GM12878 (cell line): Measurements from ENCODE around the gene HOXD3. TPM values are rescaled to one million over a fixed set of nuclear protein-coding genes. Genes with fewer than 3 reads are reported as not detected.

ENCODE experiments used
- ATAC-seq: fragments of 200-7000 bp; cut with Tn5 transposase; 3 replicates; pipeline ENCODE4 v1.9.1; 2020; ENCODE audit warnings: mild to moderate bottlenecking, moderate library complexity
- BruUV-seq: library from RNA; stranded (reverse); fragments of 400-500 nt; replicated peaks from 2 replicates; lab custom pipeline; 2021; lab: Mats Ljungman, UMichigan
- CTCF ChIA-PET: fragments of 300-600 bp; sonication (Branson Sonifier 250); formaldehyde crosslinking; extraction: SDS; loops from one replicate; lab custom pipeline; 2021; ENCODE audit warnings: inconsistent platforms; lab: Yijun Ruan, JAX
- POLR2A ChIA-PET: fragments of 350-600 bp; formaldehyde crosslinking; extraction: SDS; loops from one replicate; lab custom pipeline; 2021; ENCODE audit warnings: inconsistent platforms; lab: Charles Lee
- RAD21 ChIA-PET: fragments of 300-600 bp; sonication (Branson Sonifier 250); formaldehyde crosslinking; loops from one replicate; lab custom pipeline; 2023; ENCODE audit warnings: antibody characterized with exemption; ENCODE audit not compliant: unreplicated experiment; lab: Charles Lee
- SMC1A ChIA-PET: fragments of 300-600 bp; sonication (Branson Sonifier 250); formaldehyde crosslinking; loops from one replicate; lab custom pipeline; 2023; ENCODE audit not compliant: unreplicated experiment, uncharacterized antibody; lab: Charles Lee
- DNase-seq: peaks from one replicate; pipeline ENCODE4 v3.0.0-alpha.2; 2011; ENCODE audit warnings: low read depth, low spot score
- FAIRE-seq: peaks from 3 replicates; lab custom pipeline; 2011; peaks lifted over from hg19 to GRCh38; lab: Jason Lieb, UNC
- H2AFZ ChIP-seq: 2 replicates; pipeline ENCODE4 v1.6.0; 2011; ENCODE audit warnings: low read depth, low read length, control low read depth; ENCODE audit not compliant: control insufficient read depth
- H3K27ac ChIP-seq: 2 replicates; pipeline ENCODE4 v1.5.1; 2011; ENCODE audit warnings: control low read depth; ENCODE audit not compliant: control insufficient read depth, insufficient read depth
- H3K27me3 ChIP-seq, 2 experiments: replicated peaks in 1 of 2; 2 replicates each; pipeline versions ENCODE4 v1.6.0 to v1.6.1; 2011; ENCODE audit warnings: low read length in 1 of 2; ENCODE audit not compliant: control insufficient read depth in 2 of 2, insufficient read depth in 2 of 2
- H3K36me3 ChIP-seq, 2 experiments: 2 replicates each; pipeline ENCODE4 v1.5.1; 2011; ENCODE audit warnings: low read length in 1 of 2; ENCODE audit not compliant: control insufficient read depth in 2 of 2, insufficient read depth in 2 of 2
- H3K4me1 ChIP-seq: 2 replicates; pipeline ENCODE4 v1.6.1; 2011; ENCODE audit warnings: mild to moderate bottlenecking, low read length, moderate library complexity, mixed read lengths; ENCODE audit not compliant: control insufficient read depth, insufficient read depth
- H3K4me2 ChIP-seq: 2 replicates; pipeline ENCODE4 v1.6.0; 2011; ENCODE audit warnings: control low read depth; ENCODE audit not compliant: control insufficient read depth, insufficient read depth
- H3K4me3 ChIP-seq: fragments of 200-600 bp; sonication (generic); 2 replicates; pipeline ENCODE4 v1.5.1; 2016
- H3K79me2 ChIP-seq: 2 replicates; pipeline ENCODE4 v1.6.0; 2011; ENCODE audit warnings: low read length; ENCODE audit not compliant: control insufficient read depth, insufficient read depth
- H3K9ac ChIP-seq: 2 replicates; pipeline ENCODE4 v1.8.0; 2011; ENCODE audit warnings: low read length, control low read depth, mixed read lengths; ENCODE audit not compliant: control insufficient read depth, insufficient read depth
- H3K9me3 ChIP-seq: replicated peaks from 3 replicates; pipeline ENCODE4 v1.5.1; 2011; ENCODE audit warnings: mild to moderate bottlenecking, low read length; ENCODE audit not compliant: control insufficient read depth, insufficient read depth
- H4K20me1 ChIP-seq: 2 replicates; pipeline ENCODE4 v1.6.0; 2011; ENCODE audit not compliant: control insufficient read depth, insufficient read depth
- CBFB ChIP-seq: IDR thresholded peaks from 2 replicates; pipeline ENCODE4 v1.6.1; 2016; ENCODE audit warnings: antibody characterized with exemption, low read depth
- CHD4 ChIP-seq: fragments of 200-600 bp; sonication (generic); IDR thresholded peaks from 2 replicates; pipeline ENCODE4 v1.6.1; 2016; ENCODE audit warnings: mild to moderate bottlenecking
- HDAC2 ChIP-seq: fragments of 200-600 bp; sonication (generic); IDR thresholded peaks from 2 replicates; pipeline ENCODE4 v1.6.1; 2017
- IKZF1 ChIP-seq: fragments of 450-650 bp; conservative IDR thresholded peaks from 2 replicates; pipeline ENCODE4 v1.6.1; 2017; ENCODE audit warnings: antibody characterized with exemption, mild to moderate bottlenecking
- JUNB ChIP-seq: IDR thresholded peaks from 2 replicates; pipeline ENCODE4 v1.6.1; 2016; ENCODE audit warnings: antibody characterized with exemption, mild to moderate bottlenecking
- SMC3 ChIP-seq: IDR thresholded peaks from 2 replicates; pipeline ENCODE4 v1.6.1; 2011; ENCODE audit warnings: low read length, improper control_type of control experiment, borderline replicate concordance
- SP1 ChIP-seq: IDR thresholded peaks from one replicate; pipeline ENCODE4 v1.6.1; 2011; ENCODE audit warnings: low read depth, low read length
- ZNF274 ChIP-seq: IDR thresholded peaks from one replicate; pipeline ENCODE4 v1.8.0; 2011; ENCODE audit not compliant: insufficient read length, insufficient read depth
- WGBS: methylation state at CpG from one replicate; pipeline ENCODE4 v1.1.6; 2016; ENCODE audit warnings: low lambda C conversion rate; ENCODE audit not compliant: insufficient replicate concordance, insufficient coverage; ENCODE audit errors: missing lambda C conversion rate; 5-methylcytosine and 5-hydroxymethylcytosine counted together
- in situ Hi-C: fragments of 300-500 bp; cut with MboI; formaldehyde crosslinking; loops from 9 replicates; pipeline ENCODE4 v1.14.3; 2018; ENCODE audit warnings: mixed read lengths
- intact Hi-C: fragments of 100-400 bp; cut with micrococcal nuclease; formaldehyde crosslinking; loops from one replicate; pipeline ENCODE4 v1.14.2; 2022; ENCODE audit not compliant: unreplicated experiment
- polyA plus RNA-seq, 11 experiments: library from polyadenylated mRNA; depleted of rRNA in 4 of 11; unstranded in 6 of 11; stranded (reverse) in 5 of 11; fragments of >200 nt; fragmentation: Nextera tagmentation in 4 of 11; fragmentation: Illumina TruSeq in 1 of 11; extraction: Ambion mirVana in 4 of 11; extraction: Trizol in 1 of 11; gene quantifications; 1 replicate in 1 of 11; 2 replicates in 10 of 11; pipeline versions ENCODE4 v1.2.1 to v1.2.3, GENCODE V29; 2011 to 2016; ENCODE audit warnings: inconsistent platforms in 2 of 11, missing spikeins in 2 of 11, low read depth in 1 of 11
- total RNA-seq, 4 experiments: library from RNA; depleted of rRNA in 3 of 4; stranded (reverse); fragments of >200 nt in 3 of 4; fragmentation: Illumina TruSeq in 1 of 4; extraction: Trizol in 1 of 4; gene quantifications; 2 replicates each; pipeline versions ENCODE4 v1.2.1 to v1.2.3, GENCODE V29; 2013 to 2021
- TF ChIP-seq, protein P1 (sequence below): fragments of 450-650 bp; IDR thresholded peaks from 2 replicates; pipeline ENCODE4 v1.6.1; 2017; ENCODE audit warnings: mild to moderate bottlenecking
- TF ChIP-seq, protein P2 (sequence below): IDR thresholded peaks from 2 replicates; pipeline ENCODE4 v1.6.1; 2012; ENCODE audit warnings: improper control_type of control experiment, low read depth, low read length; ENCODE audit not compliant: insufficient replicate concordance
- TF ChIP-seq, protein P3 (sequence below): fragments of 450-650 bp; conservative IDR thresholded peaks from 2 replicates; pipeline ENCODE4 v1.6.1; 2017; ENCODE audit warnings: mild to moderate bottlenecking, moderate library complexity
- TF ChIP-seq, protein P4 (sequence below): IDR thresholded peaks from 2 replicates; pipeline ENCODE4 v1.6.1; 2012; ENCODE audit warnings: low read depth, low read length, improper control_type of control experiment

The HOXD3 gene
- total and polyA plus RNA-seq, 10 of the 15 experiments (the other 5 are each of a cell fraction or from before 2014, with no cell fraction given), result not detected

DNA sequence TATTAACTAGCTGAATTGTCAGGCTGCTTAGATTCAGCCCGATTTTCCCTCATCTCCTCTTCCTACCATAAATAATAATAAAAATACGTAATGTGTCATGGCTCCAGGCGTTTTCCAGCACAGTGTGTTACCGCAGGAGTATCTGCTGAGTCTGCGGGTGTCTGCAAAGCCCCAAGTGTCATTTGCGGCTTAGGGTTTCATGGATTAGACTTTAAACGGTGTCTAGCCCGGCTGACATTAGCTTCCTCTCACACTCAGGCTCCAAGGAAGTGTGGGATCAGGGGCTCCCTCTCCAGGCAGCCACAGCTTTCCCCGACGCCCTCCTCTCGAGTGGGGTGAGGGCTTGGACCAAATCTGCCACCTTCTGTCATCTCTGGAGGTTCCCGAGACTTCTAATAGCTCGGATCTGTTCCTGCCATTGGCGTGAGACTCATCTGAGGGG, 17.3 kb downstream of the HOXD3 start (continued):
- TF ChIP-seq CBFB, result no peak
- TF ChIP-seq CHD4, result no peak
- TF ChIP-seq ZNF274, result no peak
- no peak for TF ChIP-seq IKZF1
- no peak for TF ChIP-seq SMC3

DNA sequence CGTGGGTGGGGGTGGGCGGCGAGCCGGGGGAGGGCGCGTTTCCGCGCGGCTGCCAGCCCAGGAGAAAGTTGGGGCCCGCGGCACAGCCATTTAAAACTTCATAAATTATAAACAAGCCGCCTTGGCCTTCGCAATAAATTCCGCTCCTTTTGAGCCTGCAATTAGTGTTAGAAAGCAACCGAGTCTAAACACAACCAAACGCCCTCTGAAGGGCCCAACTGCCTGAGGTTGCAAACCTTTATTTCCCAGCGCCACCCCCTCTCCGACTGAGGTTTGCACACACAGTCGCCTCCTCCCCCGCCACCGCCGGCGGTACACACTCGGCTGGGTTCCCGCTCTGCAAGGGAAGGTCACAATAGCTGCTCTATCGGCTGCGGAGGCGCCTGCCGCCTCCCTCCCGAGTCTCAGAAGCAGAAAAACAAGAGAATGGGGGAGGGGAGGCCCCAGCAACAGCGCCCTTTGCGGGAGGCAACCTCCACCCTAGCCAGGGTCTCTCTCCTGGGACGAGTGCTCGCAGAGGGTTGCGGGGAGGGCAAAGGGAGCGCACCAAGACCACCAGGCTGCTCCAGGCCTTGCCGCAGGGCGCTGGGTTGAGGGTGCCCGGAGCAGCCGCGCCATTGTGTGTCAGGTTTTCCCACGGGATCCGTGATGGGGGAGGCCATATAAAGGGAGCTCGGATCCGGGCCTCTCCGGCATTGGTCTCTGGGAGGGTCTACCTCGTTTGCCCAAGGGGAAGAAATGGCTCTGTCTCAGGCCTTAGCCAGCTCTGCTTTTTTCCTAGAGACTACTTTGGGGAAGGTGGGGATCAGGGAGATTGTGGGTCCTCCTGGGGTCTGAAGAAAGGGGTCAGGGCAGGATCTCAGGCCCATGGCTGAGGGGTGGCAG, 18.0 kb downstream of the HOXD3 start:
- H3K27ac ChIP-seq, result no peak overlapping the region

More for the DNA sequence above, 18.0 kb downstream of the HOXD3 start:
- no peaks in the 10 kb centered on the region for H4K20me1 ChIP-seq
- H3K9ac ChIP-seq, result no peak overlapping the region
- H3K36me3 ChIP-seq, result no peaks in the 10 kb centered on the region
- 19% methylated on average over 47 of the region's 47 CpGs for WGBS
- POLR2A ChIA-PET, result no interaction called here
- H3K4me1 ChIP-seq, result no peaks in the 10 kb centered on the region
- H2AFZ ChIP-seq, result no peak overlapping the region
- no peak overlapping the region for H3K4me3 ChIP-seq
- SMC1A ChIA-PET, result interaction anchor here (1.1 kb wide), 1 partner anchor 15 kb away, joined by 5 read pairs; no protein-coding TSS in a partner anchor
- intact Hi-C loops (no loop called here), in situ Hi-C loops (no loop called here)
- peaks cover 10 to 40% of the 10 kb centered on the region in 2 experiments for H3K27me3 ChIP-seq
- H3K79me2 ChIP-seq, result no peaks in the 10 kb centered on the region
- DNase-seq (no peak), ATAC-seq (no peak), FAIRE-seq (no peak)
- RAD21 ChIA-PET, result interaction anchor here (1.0 kb wide), 1 partner anchor 280 kb away, joined by 3 read pairs; no protein-coding TSS in a partner anchor
- TF ChIP-seq SP1, result no peak
- TF ChIP-seq, protein P1, sequence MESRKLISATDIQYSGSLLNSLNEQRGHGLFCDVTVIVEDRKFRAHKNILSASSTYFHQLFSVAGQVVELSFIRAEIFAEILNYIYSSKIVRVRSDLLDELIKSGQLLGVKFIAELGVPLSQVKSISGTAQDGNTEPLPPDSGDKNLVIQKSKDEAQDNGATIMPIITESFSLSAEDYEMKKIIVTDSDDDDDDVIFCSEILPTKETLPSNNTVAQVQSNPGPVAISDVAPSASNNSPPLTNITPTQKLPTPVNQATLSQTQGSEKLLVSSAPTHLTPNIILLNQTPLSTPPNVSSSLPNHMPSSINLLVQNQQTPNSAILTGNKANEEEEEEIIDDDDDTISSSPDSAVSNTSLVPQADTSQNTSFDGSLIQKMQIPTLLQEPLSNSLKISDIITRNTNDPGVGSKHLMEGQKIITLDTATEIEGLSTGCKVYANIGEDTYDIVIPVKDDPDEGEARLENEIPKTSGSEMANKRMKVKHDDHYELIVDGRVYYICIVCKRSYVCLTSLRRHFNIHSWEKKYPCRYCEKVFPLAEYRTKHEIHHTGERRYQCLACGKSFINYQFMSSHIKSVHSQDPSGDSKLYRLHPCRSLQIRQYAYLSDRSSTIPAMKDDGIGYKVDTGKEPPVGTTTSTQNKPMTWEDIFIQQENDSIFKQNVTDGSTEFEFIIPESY, result no peak
- no peak for TF ChIP-seq JUNB
- TF ChIP-seq, protein P2, sequence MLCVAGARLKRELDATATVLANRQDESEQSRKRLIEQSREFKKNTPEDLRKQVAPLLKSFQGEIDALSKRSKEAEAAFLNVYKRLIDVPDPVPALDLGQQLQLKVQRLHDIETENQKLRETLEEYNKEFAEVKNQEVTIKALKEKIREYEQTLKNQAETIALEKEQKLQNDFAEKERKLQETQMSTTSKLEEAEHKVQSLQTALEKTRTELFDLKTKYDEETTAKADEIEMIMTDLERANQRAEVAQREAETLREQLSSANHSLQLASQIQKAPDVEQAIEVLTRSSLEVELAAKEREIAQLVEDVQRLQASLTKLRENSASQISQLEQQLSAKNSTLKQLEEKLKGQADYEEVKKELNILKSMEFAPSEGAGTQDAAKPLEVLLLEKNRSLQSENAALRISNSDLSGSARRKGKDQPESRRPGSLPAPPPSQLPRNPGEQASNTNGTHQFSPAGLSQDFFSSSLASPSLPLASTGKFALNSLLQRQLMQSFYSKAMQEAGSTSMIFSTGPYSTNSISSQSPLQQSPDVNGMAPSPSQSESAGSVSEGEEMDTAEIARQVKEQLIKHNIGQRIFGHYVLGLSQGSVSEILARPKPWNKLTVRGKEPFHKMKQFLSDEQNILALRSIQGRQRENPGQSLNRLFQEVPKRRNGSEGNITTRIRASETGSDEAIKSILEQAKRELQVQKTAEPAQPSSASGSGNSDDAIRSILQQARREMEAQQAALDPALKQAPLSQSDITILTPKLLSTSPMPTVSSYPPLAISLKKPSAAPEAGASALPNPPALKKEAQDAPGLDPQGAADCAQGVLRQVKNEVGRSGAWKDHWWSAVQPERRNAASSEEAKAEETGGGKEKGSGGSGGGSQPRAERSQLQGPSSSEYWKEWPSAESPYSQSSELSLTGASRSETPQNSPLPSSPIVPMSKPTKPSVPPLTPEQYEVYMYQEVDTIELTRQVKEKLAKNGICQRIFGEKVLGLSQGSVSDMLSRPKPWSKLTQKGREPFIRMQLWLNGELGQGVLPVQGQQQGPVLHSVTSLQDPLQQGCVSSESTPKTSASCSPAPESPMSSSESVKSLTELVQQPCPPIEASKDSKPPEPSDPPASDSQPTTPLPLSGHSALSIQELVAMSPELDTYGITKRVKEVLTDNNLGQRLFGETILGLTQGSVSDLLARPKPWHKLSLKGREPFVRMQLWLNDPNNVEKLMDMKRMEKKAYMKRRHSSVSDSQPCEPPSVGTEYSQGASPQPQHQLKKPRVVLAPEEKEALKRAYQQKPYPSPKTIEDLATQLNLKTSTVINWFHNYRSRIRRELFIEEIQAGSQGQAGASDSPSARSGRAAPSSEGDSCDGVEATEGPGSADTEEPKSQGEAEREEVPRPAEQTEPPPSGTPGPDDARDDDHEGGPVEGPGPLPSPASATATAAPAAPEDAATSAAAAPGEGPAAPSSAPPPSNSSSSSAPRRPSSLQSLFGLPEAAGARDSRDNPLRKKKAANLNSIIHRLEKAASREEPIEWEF, result no peak
- TF ChIP-seq, protein P3, sequence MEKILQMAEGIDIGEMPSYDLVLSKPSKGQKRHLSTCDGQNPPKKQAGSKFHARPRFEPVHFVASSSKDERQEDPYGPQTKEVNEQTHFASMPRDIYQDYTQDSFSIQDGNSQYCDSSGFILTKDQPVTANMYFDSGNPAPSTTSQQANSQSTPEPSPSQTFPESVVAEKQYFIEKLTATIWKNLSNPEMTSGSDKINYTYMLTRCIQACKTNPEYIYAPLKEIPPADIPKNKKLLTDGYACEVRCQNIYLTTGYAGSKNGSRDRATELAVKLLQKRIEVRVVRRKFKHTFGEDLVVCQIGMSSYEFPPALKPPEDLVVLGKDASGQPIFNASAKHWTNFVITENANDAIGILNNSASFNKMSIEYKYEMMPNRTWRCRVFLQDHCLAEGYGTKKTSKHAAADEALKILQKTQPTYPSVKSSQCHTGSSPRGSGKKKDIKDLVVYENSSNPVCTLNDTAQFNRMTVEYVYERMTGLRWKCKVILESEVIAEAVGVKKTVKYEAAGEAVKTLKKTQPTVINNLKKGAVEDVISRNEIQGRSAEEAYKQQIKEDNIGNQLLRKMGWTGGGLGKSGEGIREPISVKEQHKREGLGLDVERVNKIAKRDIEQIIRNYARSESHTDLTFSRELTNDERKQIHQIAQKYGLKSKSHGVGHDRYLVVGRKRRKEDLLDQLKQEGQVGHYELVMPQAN, result no peak
- TF ChIP-seq, protein P4, sequence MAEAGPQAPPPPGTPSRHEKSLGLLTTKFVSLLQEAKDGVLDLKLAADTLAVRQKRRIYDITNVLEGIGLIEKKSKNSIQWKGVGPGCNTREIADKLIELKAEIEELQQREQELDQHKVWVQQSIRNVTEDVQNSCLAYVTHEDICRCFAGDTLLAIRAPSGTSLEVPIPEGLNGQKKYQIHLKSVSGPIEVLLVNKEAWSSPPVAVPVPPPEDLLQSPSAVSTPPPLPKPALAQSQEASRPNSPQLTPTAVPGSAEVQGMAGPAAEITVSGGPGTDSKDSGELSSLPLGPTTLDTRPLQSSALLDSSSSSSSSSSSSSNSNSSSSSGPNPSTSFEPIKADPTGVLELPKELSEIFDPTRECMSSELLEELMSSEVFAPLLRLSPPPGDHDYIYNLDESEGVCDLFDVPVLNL, result no peak
- no peak for TF ChIP-seq HDAC2
- CTCF ChIA-PET, result interaction anchor here (1.3 to 1.7 kb wide), 2 partner anchors 279 to 379 kb away, joined by 4 read pairs; no protein-coding TSS in a partner anchor
- no peaks in the 10 kb centered on the region; the same call in 2 of the 3 replicates for H3K9me3 ChIP-seq
- no TSS peak for BruUV-seq
- H3K4me2 ChIP-seq, result no peak overlapping the region
